ENCODE measurements around the gene SERPINB6. TPM values are rescaled to one million over a fixed set of nuclear protein-coding genes. Genes with fewer than 3 reads are reported as not detected.
"Not testable (repeated sequence)": the region's sequence is repeated elsewhere in the genome, so short reads cannot be mapped to it uniquely, and the experiment has no call there.

SERPINB6 gene
- total RNA-seq, 3 donors from 2014 or later (not counting 1 experiment from before 2014, with no cell fraction given), result 120 to 135 (median 129) TPM

- peaks cover 4 to 11% of the 10 kb centered on the region in 2 donors for H3K4me1 Mint-ChIP-seq
- Histone ChIP-seq H3K36me3 (ENCODE audit: control insufficient read depth, insufficient read depth, low read length) (peaks cover 46% of the 10 kb centered on the region), H3K4me1 (ENCODE audit: control insufficient read depth, insufficient read depth, low read length) (no peaks in the 10 kb centered on the region), H3K27ac (ENCODE audit: low read length) (no peak overlapping the region), H3K9me3 (ENCODE audit: control insufficient read depth, insufficient read depth, low read length) (peaks cover 12% of the 10 kb centered on the region), H3K4me3 (ENCODE audit: low read length) (no peak overlapping the region), H3K27me3 (ENCODE audit: control insufficient read depth, insufficient read depth, low read length) (no peaks in the 10 kb centered on the region)
- no peak overlapping the region for H3K27ac Mint-ChIP-seq
- TF ChIP-seq CTCF (IDR thresholded peaks at IDR 0.05), result no peak
- peaks cover 41% of the 10 kb centered on the region for H3K36me3 Mint-ChIP-seq
- H3K9me3 Mint-ChIP-seq, result peaks cover 0 to 12% of the 10 kb centered on the region in 2 donors
- DNase-seq, result no peak
- no peaks in the 10 kb centered on the region for H3K27me3 Mint-ChIP-seq (ENCODE audit: low read depth in 2 of 2)
- ATAC-seq, result no peak
- intact Hi-C loops (cut with micrococcal nuclease), result no loop called here
- H3K4me3 Mint-ChIP-seq, result no peak overlapping the region
Measured at GRCh38 chr6:3011158-3011557, 39.8 kb upstream of the SERPINB6 start.

GRCh38 chr6:3009930-3010329 is 38.6 kb upstream of the SERPINB6 start:
- Histone ChIP-seq H3K27ac (ENCODE audit: low read length) (no peak overlapping the region), H3K9me3 (ENCODE audit: control insufficient read depth, insufficient read depth, low read length) (peaks cover 12% of the 10 kb centered on the region), H3K27me3 (ENCODE audit: control insufficient read depth, insufficient read depth, low read length) (no peaks in the 10 kb centered on the region), H3K4me1 (ENCODE audit: control insufficient read depth, insufficient read depth, low read length) (no peaks in the 10 kb centered on the region), H3K4me3 (ENCODE audit: low read length) (no peak overlapping the region), H3K36me3 (ENCODE audit: control insufficient read depth, insufficient read depth, low read length) (peaks cover 47% of the 10 kb centered on the region)
- H3K9me3 Mint-ChIP-seq, result peaks cover 0 to 12% of the 10 kb centered on the region in 2 donors
- no peaks in the 10 kb centered on the region for H3K27me3 Mint-ChIP-seq (ENCODE audit: low read depth in 2 of 2)
- TF ChIP-seq CTCF (IDR thresholded peaks at IDR 0.05), result no peak
- no peak for DNase-seq
- WGBS (ENCODE audit: insufficient coverage), result 100% methylated on average over 3 of the region's 3 CpGs
- H3K4me3 Mint-ChIP-seq, result no peak overlapping the region
- H3K27ac Mint-ChIP-seq, result no peak overlapping the region
- H3K36me3 Mint-ChIP-seq, result peaks cover 41% of the 10 kb centered on the region
- no peak for ATAC-seq
- intact Hi-C loops (cut with micrococcal nuclease), result no loop called here
- peaks cover 4 to 11% of the 10 kb centered on the region in 2 donors for H3K4me1 Mint-ChIP-seq

GRCh38 chr6:3008712-3009265 is 37.4 kb upstream of the SERPINB6 start:
- intact Hi-C loops (cut with micrococcal nuclease); H3K27me3 ChIP-seq (ENCODE audit: control insufficient read depth, insufficient read depth, low read length); H3K27me3 Mint-ChIP-seq (ENCODE audit: low read depth in 2 of 2); H3K27ac ChIP-seq (ENCODE audit: low read length); H3K4me3 ChIP-seq (ENCODE audit: low read length); H3K4me1 ChIP-seq (ENCODE audit: control insufficient read depth, insufficient read depth, low read length); DNase-seq; H3K4me3 Mint-ChIP-seq; H3K27ac Mint-ChIP-seq; ATAC-seq: not testable (repeated sequence)
- Mint-ChIP-seq H3K4me1 (peaks cover 4 to 11% of the 10 kb centered on the region in 2 donors), H3K36me3 (peaks cover 41% of the 10 kb centered on the region), H3K9me3 (peaks cover 0 to 12% of the 10 kb centered on the region in 2 donors)
- WGBS (ENCODE audit: insufficient coverage), result 98% methylated on average over 17 of the region's 17 CpGs
- peaks cover 46% of the 10 kb centered on the region for H3K36me3 ChIP-seq (ENCODE audit: control insufficient read depth, insufficient read depth, low read length)
- peaks cover 12% of the 10 kb centered on the region for H3K9me3 ChIP-seq (ENCODE audit: control insufficient read depth, insufficient read depth, low read length)

- peaks cover 45% of the 10 kb centered on the region for H3K36me3 ChIP-seq (ENCODE audit: control insufficient read depth, insufficient read depth, low read length)
- H3K27me3 ChIP-seq (ENCODE audit: control insufficient read depth, insufficient read depth, low read length), result no peaks in the 10 kb centered on the region
- ATAC-seq, result no peak
- Mint-ChIP-seq H3K9me3 (peaks cover 0 to 12% of the 10 kb centered on the region in 2 donors), H3K4me3 (no peak overlapping the region), H3K36me3 (peaks cover 41% of the 10 kb centered on the region), H3K27me3 (ENCODE audit: low read depth in 2 of 2) (no peaks in the 10 kb centered on the region), H3K4me1 (peaks cover 6 to 11% of the 10 kb centered on the region in 2 donors), H3K27ac (no peak overlapping the region)
- H3K4me3 ChIP-seq (ENCODE audit: low read length), result no peak overlapping the region
- no peak for TF ChIP-seq CTCF (IDR thresholded peaks at IDR 0.05)
- 93% methylated on average over 3 of the region's 3 CpGs for WGBS (ENCODE audit: insufficient coverage)
- DNase-seq, result no peak
- H3K4me1 ChIP-seq (ENCODE audit: control insufficient read depth, insufficient read depth, low read length), result no peaks in the 10 kb centered on the region
- intact Hi-C loops (cut with micrococcal nuclease), result no loop called here
- H3K9me3 ChIP-seq (ENCODE audit: control insufficient read depth, insufficient read depth, low read length), result peaks cover 12% of the 10 kb centered on the region
- no peak overlapping the region for H3K27ac ChIP-seq (ENCODE audit: low read length)
Measured at GRCh38 chr6:3007571-3007970, 36.2 kb upstream of the SERPINB6 start.
